ENCODE measurements around the gene CDH23.

Gene CDH23

DNA sequence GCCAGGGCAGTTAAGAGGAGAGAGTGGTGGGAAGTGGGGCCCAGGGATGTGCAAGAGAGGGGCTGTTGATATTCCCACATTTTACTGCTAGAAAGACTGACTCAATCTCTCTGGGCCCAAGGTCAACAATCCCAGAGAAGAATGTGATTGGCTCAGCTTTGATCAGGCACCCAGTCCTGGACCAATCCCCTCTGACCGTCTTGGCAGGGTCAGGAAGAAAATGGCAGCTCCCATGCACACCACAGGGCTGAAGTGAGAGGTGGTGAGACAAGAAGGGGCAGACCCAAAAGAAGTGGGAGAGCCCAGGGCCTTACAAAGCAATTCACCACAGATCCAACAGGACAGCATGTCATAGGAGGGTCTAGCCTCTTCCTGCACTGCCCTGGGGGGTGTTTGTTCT lies 326.1 kb downstream of the CDH23 start:
- DNase-seq (ENCODE audit: low read depth, low spot score): no peak

GRCh38 chr10:71723311-71723710 lies 326.6 kb downstream of the CDH23 start:
- DNase-seq (ENCODE audit: low read depth, low spot score): no peak

- no peak for DNase-seq (ENCODE audit: low read depth, low spot score)
Observed at GRCh38 chr10:71724539-71724938, 327.8 kb downstream of the CDH23 start.

GRCh38 chr10:71725249-71725648 lies 328.5 kb downstream of the CDH23 start:
- no peak for DNase-seq (ENCODE audit: low read depth, low spot score)

- peak; percentile 47 for DNase-seq (ENCODE audit: low read depth, low spot score)
Observed at GRCh38 chr10:71725998-71726579, 329.4 kb downstream of the CDH23 start.

GRCh38 chr10:71726580-71727104 lies 329.9 kb downstream of the CDH23 start:
- no peak for DNase-seq (ENCODE audit: low read depth, low spot score)

DNA sequence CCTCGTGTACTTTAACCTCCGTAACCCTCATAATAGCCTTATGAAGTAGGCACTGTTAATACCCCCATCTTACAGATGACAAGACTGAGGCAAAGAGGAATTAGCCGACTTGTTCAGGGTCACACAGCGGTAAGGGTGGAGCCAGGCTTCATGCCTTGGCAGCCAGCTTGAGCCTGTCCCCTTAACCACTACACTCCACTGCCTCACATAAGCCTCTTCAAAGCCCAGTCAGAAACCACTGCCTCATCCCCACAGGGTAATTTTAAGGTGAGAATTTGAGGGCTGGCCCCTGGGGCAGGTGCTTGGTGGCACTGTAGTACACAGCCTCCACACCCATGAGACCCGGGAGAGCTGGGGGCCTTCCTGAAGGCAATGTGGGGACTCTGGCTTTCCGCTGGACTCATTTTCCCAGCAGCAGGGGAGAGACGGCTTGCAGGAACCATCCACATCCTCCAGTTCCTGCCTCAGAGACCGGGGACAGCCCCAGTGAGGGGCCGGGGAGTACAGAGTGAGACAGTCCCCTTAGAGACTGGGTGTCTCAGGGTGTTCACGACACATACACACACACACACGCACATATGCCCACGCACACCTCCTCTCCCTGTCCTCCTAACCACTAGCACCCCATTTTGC lies 330.5 kb downstream of the CDH23 start:
- no peak for DNase-seq (ENCODE audit: low read depth, low spot score)

- no peak for DNase-seq (ENCODE audit: low read depth, low spot score)
Observed at GRCh38 chr10:71727738-71728737, 331.3 kb downstream of the CDH23 start.

- no peak for DNase-seq (ENCODE audit: low read depth, low spot score)
Observed at GRCh38 chr10:71729161-71729636, 332.5 kb downstream of the CDH23 start.

GRCh38 chr10:71731791-71732190 lies 335.1 kb downstream of the CDH23 start:
- no peak for DNase-seq (ENCODE audit: low read depth, low spot score)

GRCh38 chr10:71734797-71735196 lies 338.1 kb downstream of the CDH23 start:
- no peak for DNase-seq (ENCODE audit: low read depth, low spot score)

DNA sequence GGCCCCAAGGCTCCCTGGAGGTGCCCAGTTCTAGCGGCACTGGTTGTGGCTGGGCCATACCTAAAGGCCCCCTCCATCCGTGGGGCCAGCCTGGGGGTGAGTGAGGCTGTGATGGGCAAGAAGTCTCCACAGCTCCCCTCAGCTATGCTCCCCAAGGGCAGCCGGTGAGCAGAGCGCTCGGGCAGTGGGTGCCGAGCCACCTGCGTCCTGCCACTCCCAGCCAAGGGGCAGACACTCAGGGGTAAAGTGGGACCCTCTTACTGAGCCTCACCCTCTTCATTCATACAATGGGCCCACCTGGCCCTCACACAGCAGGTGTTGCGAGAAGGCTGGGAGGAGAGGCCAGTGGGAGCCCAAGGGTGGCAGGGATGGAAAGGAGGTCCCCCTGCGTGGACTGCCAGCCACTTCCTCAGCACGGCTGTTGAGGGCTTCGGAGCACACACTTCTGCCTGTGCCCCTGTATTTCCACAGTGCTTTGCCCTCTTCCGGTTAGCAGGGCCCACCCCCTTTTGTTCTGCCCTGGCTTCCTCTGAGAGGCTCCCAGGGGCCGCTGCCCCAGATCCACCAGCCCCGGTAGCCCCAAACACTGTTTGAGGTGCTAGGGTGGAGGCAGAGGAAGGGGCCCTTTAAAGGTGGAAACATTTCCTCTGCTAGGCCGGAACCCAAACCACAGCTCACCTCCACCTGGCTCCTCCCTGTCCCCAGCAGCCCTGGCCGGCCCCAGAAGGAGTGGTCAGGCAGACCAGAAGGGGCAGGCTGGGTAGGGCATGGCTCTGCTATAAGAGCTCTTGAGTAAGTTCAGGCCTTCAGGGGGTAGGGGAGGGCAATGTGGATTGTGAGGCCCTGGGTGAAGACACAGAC lies 339.2 kb downstream of the CDH23 start:
- no peak for DNase-seq (ENCODE audit: low read depth, low spot score)

- no peak for DNase-seq (ENCODE audit: low read depth, low spot score)
Observed at GRCh38 chr10:71736570-71736952, 339.8 kb downstream of the CDH23 start.

GRCh38 chr10:71737001-71737833 lies 340.5 kb downstream of the CDH23 start:
- no peak for DNase-seq (ENCODE audit: low read depth, low spot score)

DNA sequence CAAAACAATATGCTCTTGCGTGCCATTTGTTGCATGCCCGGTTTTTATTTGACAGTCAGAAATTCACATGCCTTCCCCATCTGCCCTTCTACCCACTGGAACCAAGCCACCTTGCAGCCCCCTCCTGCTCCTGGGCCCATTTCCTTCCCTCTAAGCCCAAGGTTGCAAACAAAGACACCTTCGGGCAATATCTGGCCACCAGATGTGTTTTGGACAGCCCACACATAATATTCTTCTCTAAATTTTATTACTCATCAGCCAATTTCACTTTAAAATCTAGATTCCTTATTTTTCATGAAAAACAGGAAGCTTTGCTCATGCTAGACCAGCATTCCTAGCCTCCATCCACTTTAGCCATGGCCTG lies 341.1 kb downstream of the CDH23 start:
- DNase-seq (ENCODE audit: low read depth, low spot score): no peak

- no peak for DNase-seq (ENCODE audit: low read depth, low spot score)
Observed at GRCh38 chr10:71739358-71739900, 342.7 kb downstream of the CDH23 start.

DNA sequence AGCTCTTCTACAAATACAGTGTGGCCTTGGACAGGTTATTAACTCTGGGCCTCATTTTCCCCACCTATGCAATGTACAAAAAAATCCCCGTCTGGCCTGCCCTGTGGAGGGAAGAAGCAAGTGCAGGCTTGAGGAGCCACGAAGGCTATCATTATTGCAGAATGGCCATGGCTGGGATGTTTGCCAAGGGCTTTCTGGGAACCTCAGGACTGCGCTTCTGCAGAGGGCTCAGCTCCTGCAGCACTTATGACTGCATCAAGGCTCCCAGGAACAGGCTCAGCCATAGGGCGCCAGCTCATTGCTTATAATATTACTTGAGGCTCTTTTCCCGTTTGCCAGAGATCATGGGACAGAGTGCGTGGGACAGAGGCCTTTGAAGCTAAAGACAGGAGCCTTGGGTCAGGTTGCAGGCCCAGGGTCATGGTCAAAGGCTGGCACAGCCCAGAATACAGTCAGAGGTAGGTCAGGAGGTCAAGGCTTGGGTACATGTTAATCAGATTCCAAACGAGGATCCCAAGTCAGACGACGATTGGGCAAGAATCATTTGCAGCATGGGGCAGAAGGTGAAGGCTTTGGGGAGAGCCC lies 343.4 kb downstream of the CDH23 start:
- no peak for DNase-seq (ENCODE audit: low read depth, low spot score)

GRCh38 chr10:71741029-71741428 lies 344.3 kb downstream of the CDH23 start:
- DNase-seq (ENCODE audit: low read depth, low spot score): no peak

- no peak for DNase-seq (ENCODE audit: low read depth, low spot score)
Observed at GRCh38 chr10:71741671-71742070, 345.0 kb downstream of the CDH23 start.
